H9 (cell line): ENCODE measurements around the gene TMEM86A. TPM values are rescaled to one million over a fixed set of nuclear protein-coding genes. Genes with fewer than 3 reads are reported as not detected.

Experiments
- DNase-seq: peaks from one replicate; pipeline ENCODE4 v3.0.0-alpha.2; 2017
- H2AFZ ChIP-seq: one replicate; pipeline ENCODE4 v1.6.1; 2013; ENCODE audit warnings: mild to moderate bottlenecking, low read length, control low read depth, moderate library complexity
- H2AK5ac ChIP-seq: 2 replicates; pipeline ENCODE4 v1.6.1; 2013; ENCODE audit warnings: low read length, control low read depth, mixed read lengths; ENCODE audit not compliant: insufficient read length
- H2BK120ac ChIP-seq: one replicate; pipeline ENCODE4 v1.6.1; 2013; ENCODE audit warnings: low read depth, mild to moderate bottlenecking, low read length, control low read depth, inconsistent platforms; ENCODE audit not compliant: poor library complexity, severe bottlenecking
- H2BK12ac ChIP-seq: 2 replicates; pipeline ENCODE4 v1.6.1; 2013; ENCODE audit warnings: low read length, control low read depth, mixed read lengths, low read depth; ENCODE audit not compliant: insufficient read length
- H2BK15ac ChIP-seq: 2 replicates; pipeline ENCODE4 v1.6.1; 2013; ENCODE audit warnings: low read depth, low read length, control low read depth
- H2BK20ac ChIP-seq: one replicate; pipeline ENCODE4 v1.6.1; 2013; ENCODE audit warnings: low read depth, mild to moderate bottlenecking, low read length, control low read depth, inconsistent platforms; ENCODE audit not compliant: poor library complexity, severe bottlenecking
- H2BK5ac ChIP-seq: 2 replicates; pipeline ENCODE4 v1.6.1; 2013; ENCODE audit warnings: low read length, control low read depth, mixed read lengths; ENCODE audit not compliant: insufficient read length
- H3K14ac ChIP-seq: 2 replicates; pipeline ENCODE4 v1.6.1; 2013; ENCODE audit warnings: low read length, control low read depth; ENCODE audit not compliant: insufficient read depth
- H3K18ac ChIP-seq: 2 replicates; pipeline ENCODE4 v1.6.1; 2013; ENCODE audit warnings: low read depth, mild to moderate bottlenecking, mixed read lengths, low read length, control low read depth; ENCODE audit not compliant: insufficient read length
- H3K23ac ChIP-seq: 2 replicates; pipeline ENCODE4 v1.6.1; 2013; ENCODE audit warnings: low read length, control low read depth, mixed read lengths, low read depth; ENCODE audit not compliant: insufficient read length
- H3K23me2 ChIP-seq: 2 replicates; pipeline ENCODE4 v1.6.1; 2013; ENCODE audit warnings: low read depth, mild to moderate bottlenecking, mixed read lengths, low read length, control low read depth; ENCODE audit not compliant: insufficient read length, poor library complexity, severe bottlenecking
- H3K27ac ChIP-seq: 2 replicates; pipeline ENCODE4 v1.5.1; 2013; ENCODE audit warnings: low read length, control low read depth, mixed read lengths, low read depth; ENCODE audit not compliant: insufficient read length
- H3K27me3 ChIP-seq: 2 replicates; pipeline ENCODE4 v1.6.1; 2013; ENCODE audit warnings: low read length, control low read depth, inconsistent platforms; ENCODE audit not compliant: insufficient read depth
- H3K4ac ChIP-seq: 2 replicates; pipeline ENCODE4 v1.6.1; 2013; ENCODE audit warnings: low read depth, mild to moderate bottlenecking, control low read depth, inconsistent platforms, low read length, moderate library complexity
- H3K4me1 ChIP-seq: 2 replicates; pipeline ENCODE4 v1.6.1; 2013; ENCODE audit warnings: low read length, control low read depth, inconsistent platforms; ENCODE audit not compliant: insufficient read depth
- H3K4me2 ChIP-seq: 2 replicates; pipeline ENCODE4 v1.6.1; 2013; ENCODE audit warnings: low read length, control low read depth, mixed read lengths; ENCODE audit not compliant: insufficient read length, insufficient read depth
- H3K56ac ChIP-seq: 2 replicates; pipeline ENCODE4 v1.6.1; 2013; ENCODE audit warnings: low read depth, mild to moderate bottlenecking, mixed read lengths, low read length, control low read depth; ENCODE audit not compliant: insufficient read length
- H3K79me1 ChIP-seq: 2 replicates; pipeline ENCODE4 v1.6.1; 2013; ENCODE audit warnings: low read depth, mild to moderate bottlenecking, moderate library complexity, low read length, control low read depth, inconsistent platforms; ENCODE audit not compliant: insufficient read depth, poor library complexity, severe bottlenecking
- H3K79me2 ChIP-seq: 2 replicates; pipeline ENCODE4 v1.6.1; 2013; ENCODE audit warnings: low read length, control low read depth, inconsistent platforms; ENCODE audit not compliant: insufficient read depth
- H3K9ac ChIP-seq: 2 replicates; pipeline ENCODE4 v1.6.1; 2013; ENCODE audit warnings: low read length, control low read depth, mixed read lengths; ENCODE audit not compliant: insufficient read length; ENCODE audit errors: extremely low read depth
- H3K9me3 ChIP-seq: one replicate; pipeline ENCODE4 v1.6.1; 2013; ENCODE audit warnings: low read depth, low read length, inconsistent platforms; ENCODE audit not compliant: control insufficient read depth
- H3T11ph ChIP-seq: one replicate; pipeline ENCODE4 v1.6.1; 2013; ENCODE audit warnings: mild to moderate bottlenecking, low read length, control low read depth, inconsistent platforms
- H4K20me1 ChIP-seq: one replicate; pipeline ENCODE4 v1.6.1; 2013; ENCODE audit not compliant: control insufficient read depth, insufficient read length, insufficient read depth
- H4K5ac ChIP-seq: 2 replicates; pipeline ENCODE4 v1.6.1; 2013; ENCODE audit warnings: low read depth, mild to moderate bottlenecking, mixed read lengths, low read length, control low read depth; ENCODE audit not compliant: insufficient read length
- H4K8ac ChIP-seq: replicated peaks from 2 replicates; pipeline ENCODE4 v1.6.1; 2013; ENCODE audit warnings: low read length, control low read depth, mixed read lengths, low read depth; ENCODE audit not compliant: insufficient read length
- H4K91ac ChIP-seq: 2 replicates; pipeline ENCODE4 v1.6.1; 2013; ENCODE audit warnings: low read depth, mild to moderate bottlenecking, moderate library complexity, mixed read lengths, low read length, control low read depth; ENCODE audit not compliant: insufficient read length
- H3K27ac Mint-ChIP-seq, 3 experiments: 2 replicates in 2 of 3; 3 replicates in 1 of 3; pipeline ENCODE4 v1.8.0; 2020 to 2021; ENCODE audit warnings: mixed read lengths in 3 of 3, mild to moderate bottlenecking in 1 of 3, moderate library complexity in 1 of 3
- H3K27me3 Mint-ChIP-seq: 2 replicates; pipeline ENCODE4 v1.8.0; 2021; ENCODE audit warnings: low read depth, mild to moderate bottlenecking, moderate library complexity, mixed read lengths
- H3K36me3 Mint-ChIP-seq, 3 experiments: 2 replicates in 2 of 3; 3 replicates in 1 of 3; pipeline ENCODE4 v1.8.0; 2020 to 2021; ENCODE audit warnings: low read depth in 3 of 3, mixed read lengths in 3 of 3; ENCODE audit not compliant: insufficient read depth in 1 of 3
- H3K4me1 Mint-ChIP-seq, 2 experiments: 2 replicates each; pipeline ENCODE4 v1.8.0; 2020; ENCODE audit warnings: mixed read lengths in 2 of 2
- H3K4me3 Mint-ChIP-seq, 2 experiments: 2 replicates in 1 of 2; 3 replicates in 1 of 2; pipeline ENCODE4 v1.8.0; 2020 to 2021; ENCODE audit warnings: mild to moderate bottlenecking in 2 of 2, mixed read lengths in 2 of 2, moderate library complexity in 1 of 2
- H3K9me3 Mint-ChIP-seq, 2 experiments: 2 replicates in 1 of 2; 3 replicates in 1 of 2; pipeline ENCODE4 v1.8.0; 2020; ENCODE audit warnings: mild to moderate bottlenecking in 2 of 2, mixed read lengths in 2 of 2, moderate library complexity in 1 of 2
- WGBS: extraction: QIAGEN DNeasy Blood & Tissue Kit; methylation state at CpG from one replicate; pipeline ENCODE4 v1.1.7; 2013; ENCODE audit warnings: missing lambda C conversion rate, low lambda C conversion rate, mixed read lengths; ENCODE audit not compliant: insufficient read length; ENCODE audit errors: extremely low coverage; 5-methylcytosine and 5-hydroxymethylcytosine counted together
- total RNA-seq: library from RNA; stranded (reverse); gene quantifications from 2 replicates; pipeline ENCODE4 v1.2.1, GENCODE V29; 2021
- TF ChIP-seq, protein P1 (sequence below): fragments of 200-600 bp; sonication (generic); conservative IDR thresholded peaks from 3 replicates; pipeline ENCODE4 v1.8.0; 2021; ENCODE audit warnings: antibody characterized with exemption, mild to moderate bottlenecking

The TMEM86A gene
- total RNA-seq, 1 experiment from 2014 or later, result 2.3 TPM

DNA sequence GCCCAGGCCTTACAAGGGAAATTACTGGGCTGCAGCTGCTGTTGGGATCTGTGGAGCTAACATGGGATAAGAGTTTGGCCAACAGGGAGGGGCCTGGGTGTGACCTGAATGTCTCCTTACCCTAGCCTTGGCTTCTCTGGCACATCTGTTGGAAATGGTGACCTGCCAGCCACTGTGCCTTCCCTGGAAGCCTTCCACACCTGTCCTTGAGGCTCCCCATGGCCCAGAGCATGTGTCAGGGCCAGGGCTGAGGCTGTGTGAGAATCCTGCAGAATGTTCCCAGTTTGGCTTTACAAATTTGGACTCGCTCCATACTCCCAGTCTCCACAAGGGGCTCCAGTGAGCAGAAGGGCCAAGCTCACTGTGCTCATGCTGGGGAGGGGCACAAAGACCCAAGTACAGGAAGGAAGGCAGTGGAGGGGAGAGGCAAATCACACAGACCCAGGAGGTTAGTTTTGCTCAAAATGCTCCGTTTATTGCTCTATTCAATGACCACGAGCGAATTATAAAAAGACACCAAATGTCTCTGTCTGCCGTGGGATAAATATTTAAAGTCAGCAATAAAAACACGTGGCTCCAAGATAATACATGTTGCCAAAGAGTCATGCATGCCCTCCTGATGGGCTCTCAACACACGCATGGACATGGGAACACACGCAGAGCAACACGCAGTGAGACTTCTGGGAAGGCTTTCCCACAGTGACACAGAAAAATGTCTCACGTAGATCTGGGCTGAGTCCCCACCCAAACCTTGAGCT, 29.1 kb downstream of the TMEM86A start:
- no peak overlapping the region for H3K4ac ChIP-seq
- no peaks in the 10 kb centered on the region for H3K27me3 ChIP-seq
- no peak overlapping the region for H3K14ac ChIP-seq
- no peak overlapping the region for H3K4me2 ChIP-seq
- TF ChIP-seq, protein P1, sequence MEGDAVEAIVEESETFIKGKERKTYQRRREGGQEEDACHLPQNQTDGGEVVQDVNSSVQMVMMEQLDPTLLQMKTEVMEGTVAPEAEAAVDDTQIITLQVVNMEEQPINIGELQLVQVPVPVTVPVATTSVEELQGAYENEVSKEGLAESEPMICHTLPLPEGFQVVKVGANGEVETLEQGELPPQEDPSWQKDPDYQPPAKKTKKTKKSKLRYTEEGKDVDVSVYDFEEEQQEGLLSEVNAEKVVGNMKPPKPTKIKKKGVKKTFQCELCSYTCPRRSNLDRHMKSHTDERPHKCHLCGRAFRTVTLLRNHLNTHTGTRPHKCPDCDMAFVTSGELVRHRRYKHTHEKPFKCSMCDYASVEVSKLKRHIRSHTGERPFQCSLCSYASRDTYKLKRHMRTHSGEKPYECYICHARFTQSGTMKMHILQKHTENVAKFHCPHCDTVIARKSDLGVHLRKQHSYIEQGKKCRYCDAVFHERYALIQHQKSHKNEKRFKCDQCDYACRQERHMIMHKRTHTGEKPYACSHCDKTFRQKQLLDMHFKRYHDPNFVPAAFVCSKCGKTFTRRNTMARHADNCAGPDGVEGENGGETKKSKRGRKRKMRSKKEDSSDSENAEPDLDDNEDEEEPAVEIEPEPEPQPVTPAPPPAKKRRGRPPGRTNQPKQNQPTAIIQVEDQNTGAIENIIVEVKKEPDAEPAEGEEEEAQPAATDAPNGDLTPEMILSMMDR, result peak; percentile 85
- H3K9me3 Mint-ChIP-seq, result no peaks in the 10 kb centered on the region
- H3K4me3 Mint-ChIP-seq, result no peak overlapping the region; a peak in 1 of 5 replicates
- no peak overlapping the region for H2AK5ac ChIP-seq
- H2AFZ ChIP-seq, result no peak overlapping the region
- no peak overlapping the region for H3K18ac ChIP-seq
- H3T11ph ChIP-seq, result no peak overlapping the region
- DNase-seq, result peak; percentile 80
- no peaks in the 10 kb centered on the region for H3K79me2 ChIP-seq
- no peaks in the 10 kb centered on the region for H4K20me1 ChIP-seq
- no peak overlapping the region for H3K9ac ChIP-seq
- peaks cover 3% of the 10 kb centered on the region; the same call in 1 of the 2 replicates for H3K4me1 ChIP-seq
- H2BK15ac ChIP-seq, result no peak overlapping the region
- H4K5ac ChIP-seq, result no peak overlapping the region
- H3K27ac ChIP-seq, result no peak overlapping the region
- no peak overlapping the region; a peak in 1 of 7 replicates for H3K27ac Mint-ChIP-seq
- H3K4me1 Mint-ChIP-seq, result peaks cover 21 to 34% of the 10 kb centered on the region in 2 experiments
- no peaks in the 10 kb centered on the region for H3K23me2 ChIP-seq
- H2BK120ac ChIP-seq, result no peak overlapping the region
- WGBS, result no CpG with 5 or more reads among the region's 10 CpGs
- H2BK5ac ChIP-seq, result no peak overlapping the region
- no peak overlapping the region for H3K56ac ChIP-seq
- H3K36me3 Mint-ChIP-seq, result no peaks in the 10 kb centered on the region; a peak in 1 of 7 replicates
- no peak overlapping the region for H4K8ac ChIP-seq
- no peak overlapping the region for H2BK12ac ChIP-seq
- H3K79me1 ChIP-seq, result no peaks in the 10 kb centered on the region
- no peak overlapping the region for H3K23ac ChIP-seq
- H3K9me3 ChIP-seq, result no peaks in the 10 kb centered on the region
- peaks cover 4% of the 10 kb centered on the region; the same call in 1 of the 2 replicates for H3K27me3 Mint-ChIP-seq
- no peak overlapping the region for H2BK20ac ChIP-seq
- no peak overlapping the region for H4K91ac ChIP-seq
